GM23338 (cell line): Measurements from ENCODE around the gene THRB. TPM values are rescaled to one million over a fixed set of nuclear protein-coding genes. Genes with fewer than 3 reads are reported as not detected.

Source experiments
- ATAC-seq: fragments of 200-7000 bp; cut with Tn5 transposase; 3 replicates; pipeline ENCODE4 v1.9.1; 2020
- DNase-seq: peaks from one replicate; pipeline ENCODE4 v3.0.0-alpha.2; 2015; ENCODE audit warnings: low spot score
- H2AFZ ChIP-seq: fragments of 200-600 bp; sonication (generic); 2 replicates; pipeline ENCODE4 v1.8.0; 2016; ENCODE audit warnings: antibody characterized with exemption, mild to moderate bottlenecking, moderate library complexity
- H3F3A ChIP-seq: fragments of 200-600 bp; sonication (generic); replicated peaks from 2 replicates; pipeline ENCODE4 v1.8.0; 2017; ENCODE audit warnings: antibody characterized with exemption, mixed run types, low read depth
- H3K27ac ChIP-seq: fragments of 200-600 bp; sonication (generic); 2 replicates; pipeline ENCODE4 v1.6.1; 2016; ENCODE audit warnings: low read depth
- H3K27me3 ChIP-seq: fragments of 200-600 bp; sonication (generic); 2 replicates; pipeline ENCODE4 v1.8.0; 2016; ENCODE audit warnings: mild to moderate bottlenecking, mixed run types, moderate library complexity; ENCODE audit not compliant: insufficient read depth
- H3K36me3 ChIP-seq: fragments of 200-600 bp; sonication (generic); 2 replicates; pipeline ENCODE4 v1.8.0; 2016; ENCODE audit warnings: mild to moderate bottlenecking; ENCODE audit not compliant: insufficient read depth
- H3K4me1 ChIP-seq: fragments of 200-600 bp; sonication (generic); 2 replicates; pipeline ENCODE4 v1.8.0; 2016; ENCODE audit warnings: mild to moderate bottlenecking, moderate library complexity; ENCODE audit not compliant: insufficient read depth
- H3K4me2 ChIP-seq: fragments of 200-600 bp; sonication (generic); 2 replicates; pipeline ENCODE4 v1.7.1; 2017; ENCODE audit warnings: mixed run types
- H3K4me3 ChIP-seq: fragments of 200-600 bp; sonication (generic); 2 replicates; pipeline ENCODE4 v1.6.1; 2016; ENCODE audit warnings: mixed run types
- H3K79me2 ChIP-seq: fragments of 200-600 bp; sonication (generic); replicated peaks from 2 replicates; pipeline ENCODE4 v1.8.0; 2017; ENCODE audit warnings: mild to moderate bottlenecking; ENCODE audit not compliant: insufficient read depth
- H3K9me2 ChIP-seq: fragments of 200-600 bp; sonication (generic); 2 replicates; pipeline ENCODE4 v1.8.0; 2017; ENCODE audit not compliant: insufficient read depth
- H4K20me1 ChIP-seq: fragments of 200-600 bp; sonication (generic); replicated peaks from 2 replicates; pipeline ENCODE4 v1.8.0; 2017; ENCODE audit warnings: mild to moderate bottlenecking; ENCODE audit not compliant: insufficient read depth
- H3K27ac Mint-ChIP-seq: 2 replicates; pipeline ENCODE4 v1.8.0; 2020; ENCODE audit warnings: inconsistent platforms, mild to moderate bottlenecking, moderate library complexity, mixed read lengths
- H3K27me3 Mint-ChIP-seq: 3 replicates; pipeline ENCODE4 v1.8.0; 2022; ENCODE audit warnings: low read depth, mild to moderate bottlenecking, moderate library complexity, mixed read lengths, inconsistent platforms; ENCODE audit not compliant: insufficient read depth, poor library complexity
- H3K36me3 Mint-ChIP-seq: 3 replicates; pipeline ENCODE4 v1.8.0; 2021; ENCODE audit warnings: low read depth, mild to moderate bottlenecking, inconsistent platforms, moderate library complexity, mixed read lengths
- H3K4me1 Mint-ChIP-seq: 3 replicates; pipeline ENCODE4 v1.8.0; 2020; ENCODE audit warnings: mild to moderate bottlenecking, inconsistent platforms, mixed read lengths
- H3K4me3 Mint-ChIP-seq: 3 replicates; pipeline ENCODE4 v1.8.0; 2021; ENCODE audit warnings: moderate library complexity, mild to moderate bottlenecking, inconsistent platforms, mixed read lengths
- H3K9me3 Mint-ChIP-seq: 3 replicates; pipeline ENCODE4 v1.8.0; 2020; ENCODE audit warnings: moderate library complexity, mild to moderate bottlenecking, inconsistent platforms, mixed read lengths
- CREB1 ChIP-seq: fragments of 250-450 bp; sonication (Bioruptor Pico); IDR thresholded peaks from 2 replicates; pipeline ENCODE4 v1.5.0; 2020; ENCODE audit warnings: low read depth, mild to moderate bottlenecking, moderate library complexity
- CTCF ChIP-seq, 2 experiments: fragments of 200-600 bp in 1 of 2; sonication (generic) in 1 of 2; conservative IDR thresholded peaks; 2 replicates each; pipeline versions ENCODE4 v1.5.1 to v1.6.1; 2016 to 2017; ENCODE audit warnings: antibody characterized with exemption in 2 of 2, low read depth in 2 of 2, mild to moderate bottlenecking in 2 of 2, moderate library complexity in 1 of 2
- ETS1 ChIP-seq: IDR thresholded peaks from 2 replicates; pipeline ENCODE4 v1.6.1; 2016; ENCODE audit warnings: antibody characterized with exemption
- JUNB ChIP-seq: IDR thresholded peaks from one replicate; pipeline ENCODE4 v1.6.1; 2016; ENCODE audit warnings: antibody characterized with exemption; ENCODE audit not compliant: unreplicated experiment
- REST ChIP-seq: IDR thresholded peaks from one replicate; pipeline ENCODE4 v1.6.1; 2018; ENCODE audit warnings: antibody characterized with exemption; ENCODE audit not compliant: unreplicated experiment
- ZNF331 ChIP-seq: fragments of 250-450 bp; sonication (Bioruptor Pico); IDR thresholded peaks from 2 replicates; pipeline ENCODE4 v1.5.0; 2020; ENCODE audit warnings: low read depth, mild to moderate bottlenecking, moderate library complexity
- polyA plus RNA-seq: library from polyadenylated mRNA; unstranded; fragments of >200 nt; fragmentation: Nextera tagmentation; extraction: Ambion mirVana; gene quantifications from 2 replicates; pipeline ENCODE4 v1.2.1, GENCODE V29; 2016
- total RNA-seq: library from RNA; depleted of rRNA; stranded (reverse); fragments of >200 nt; shearing (Covaris generic); gene quantifications from 2 replicates; pipeline ENCODE4 v1.2.3, GENCODE V29; 2014

THRB gene
- total and polyA plus RNA-seq, 2 experiments from 2014 or later, result 1.7 to 3.2 TPM

- no peak for TF ChIP-seq REST
- no peak for TF ChIP-seq CTCF (conservative IDR thresholded peaks at IDR 0.05; ENCODE audit: low read depth in 2 of 2)
These were observed 224.4 kb downstream of the THRB start (continued) for GRCh38 chr3:24270204-24270691.

GRCh38 chr3:24264748-24265158, 229.9 kb downstream of the THRB start:
- no peak overlapping the region for H3K27ac Mint-ChIP-seq
- Histone ChIP-seq H3K27me3 (no peaks in the 10 kb centered on the region), H3F3A (no peaks in the 10 kb centered on the region), H3K36me3 (no peaks in the 10 kb centered on the region), H3K4me1 (no peaks in the 10 kb centered on the region), H3K79me2 (no peaks in the 10 kb centered on the region), H4K20me1 (no peaks in the 10 kb centered on the region), H3K9me2 (no peaks in the 10 kb centered on the region), H3K4me2 (no peak overlapping the region), H2AFZ (no peak overlapping the region), H3K27ac (no peak overlapping the region), H3K4me3 (no peak overlapping the region)
- H3K9me3 Mint-ChIP-seq, result peaks cover 5% of the 10 kb centered on the region; the same call in 2 of the 3 replicates
- DNase-seq (peak; percentile 71), ATAC-seq (peak; percentile 55)
- no peaks in the 10 kb centered on the region for H3K4me1 Mint-ChIP-seq
- TF ChIP-seq ETS1, result no peak
- TF ChIP-seq ZNF331, result no peak
- 0 out of 2 replicates have a peak, but pooled peaks have one; percentile 30 for TF ChIP-seq CREB1 (CRISPR knock-in tag)
- TF ChIP-seq CTCF (conservative IDR thresholded peaks at IDR 0.05; ENCODE audit: low read depth in 2 of 2), result peak; percentile 80 to 97
- no peak for TF ChIP-seq JUNB
- peaks cover 4% of the 10 kb centered on the region; the same call in 1 of the 3 replicates for H3K36me3 Mint-ChIP-seq
- no peak overlapping the region for H3K4me3 Mint-ChIP-seq
- H3K27me3 Mint-ChIP-seq, result no peaks in the 10 kb centered on the region
